ENCODE data around the gene OCIAD1. TPM values are rescaled to one million over a fixed set of nuclear protein-coding genes. Genes with fewer than 3 reads are reported as not detected.
A peak's percentile ranks its signal among the peaks of the same experiment; 100 is the strongest.

Gene OCIAD1
- total and polyA plus RNA-seq, 2 of the 13 experiments (the other 11 are each of a cell fraction or from before 2014, with no cell fraction given): 67.3 to 74.9 TPM

GRCh38 chr4:48851651-48852050, 20.8 kb downstream of the OCIAD1 start (continued):
- TF ChIP-seq STAT6 (CRISPR knock-in tag; IDR thresholded peaks at IDR 0.05; ENCODE audit: borderline replicate concordance): no peak

GRCh38 chr4:48853604-48854394, 22.9 kb downstream of the OCIAD1 start:
- H4K20me1 ChIP-seq (ENCODE audit: insufficient read depth, low read length): no peaks in the 10 kb centered on the region
- ChIA-PET CTCF (ENCODE audit: low intra/inter-chr PET ratio, low total read pairs) (no interaction called here), POLR2A (no interaction called here)
- no peaks in the 10 kb centered on the region for H3K27me3 ChIP-seq (ENCODE audit: control insufficient read depth in 1 of 2, insufficient read depth in 2 of 2, low read length in 2 of 2)
- no peak overlapping the region for H2AFZ ChIP-seq (ENCODE audit: low read length)
- in situ Hi-C loops (cut with HindIII; ENCODE audit: extremely low pct_ligation_motif_present, low pct_unique_long_range_greater_than_20kb) (no loop called here), intact Hi-C loops (cut with micrococcal nuclease; ENCODE audit: unreplicated experiment) (no loop called here)
- no peak overlapping the region for H3K4me2 ChIP-seq (ENCODE audit: low read depth, low read length)
- no peaks in the 10 kb centered on the region for H3K4me1 ChIP-seq (ENCODE audit: insufficient read depth, low read length)
- no peaks in the 10 kb centered on the region for H3K9me3 ChIP-seq (ENCODE audit: low read length)
- DNase-seq (ENCODE audit: low spot score): no peak
- no peak overlapping the region for H3K27ac ChIP-seq (ENCODE audit: extremely low read length, insufficient read depth, low read length)
- no peak for FAIRE-seq
- H3K4me3 ChIP-seq (replicated peaks in 1 of 3; ENCODE audit: insufficient read depth in 1 of 3, low read depth in 2 of 3, low read length in 3 of 3): no peak overlapping the region
- H3K79me2 ChIP-seq (ENCODE audit: insufficient read depth, low read length): no peaks in the 10 kb centered on the region
- TSS peak; percentile 31 for BruUV-seq (replicated peaks)
- no peaks in the 10 kb centered on the region for H3K36me3 ChIP-seq (replicated peaks in 1 of 2; ENCODE audit: control insufficient read depth in 1 of 2, insufficient read depth in 2 of 2, low read length in 2 of 2)
- no peak overlapping the region for H3K9ac ChIP-seq (ENCODE audit: insufficient read depth, low read depth, low read length)
- WGBS (ENCODE audit: low lambda C conversion rate): 76% methylated on average over 4 of the region's 4 CpGs
- ATAC-seq: no peak
- TF ChIP-seq FOXC1 (CRISPR knock-in tag; IDR thresholded peaks at IDR 0.05; ENCODE audit: borderline replicate concordance) (no peak), ZNF275 (CRISPR knock-in tag; IDR thresholded peaks at IDR 0.05; ENCODE audit: borderline replicate concordance) (no peak), ZNF253 (CRISPR knock-in tag; IDR thresholded peaks at IDR 0.05; ENCODE audit: borderline replicate concordance) (no peak), RBAK (CRISPR knock-in tag; IDR thresholded peaks at IDR 0.05) (no peak), HHEX (CRISPR knock-in tag; IDR thresholded peaks at IDR 0.05) (no peak), RFXANK (CRISPR knock-in tag; IDR thresholded peaks at IDR 0.05) (no peak), CTCF (CRISPR knock-in tag; IDR thresholded peaks at IDR 0.05) (no peak), ZBTB1 (CRISPR knock-in tag; IDR thresholded peaks at IDR 0.05; ENCODE audit: borderline replicate concordance) (no peak), CSRNP1 (CRISPR knock-in tag; IDR thresholded peaks at IDR 0.05) (no peak), ZNF362 (CRISPR knock-in tag; IDR thresholded peaks at IDR 0.05; ENCODE audit: borderline replicate concordance) (no peak), PHF20 (CRISPR knock-in tag; IDR thresholded peaks at IDR 0.05) (no peak), HOXA7 (CRISPR knock-in tag; IDR thresholded peaks at IDR 0.05) (no peak), ZNF557 (CRISPR knock-in tag; IDR thresholded peaks at IDR 0.05) (no peak)
